SK-N-SH treated with all-trans-retinoic acid at 6 μM for 48 hours (cell line): ENCODE measurements around the gene OPRM1.
A peak's percentile ranks its signal among the peaks of the same experiment; 100 is the strongest.

Experiments
- ATAC-seq: fragments of 200-7000 bp; cut with Tn5 transposase; 3 replicates; pipeline ENCODE4 v1.9.1; 2020; ENCODE audit warnings: mild to moderate bottlenecking, moderate library complexity
- ARNTL ChIP-seq: fragments of 450-650 bp; formaldehyde crosslinking; IDR thresholded peaks from 2 replicates; pipeline ENCODE4 v1.5.0; 2020; ENCODE audit warnings: low read depth, mild to moderate bottlenecking, moderate library complexity, borderline replicate concordance
- BACH2 ChIP-seq: fragments of 250-450 bp; sonication (Bioruptor Pico); IDR thresholded peaks from 2 replicates; pipeline ENCODE4 v1.9.0; 2021; ENCODE audit warnings: mild to moderate bottlenecking, borderline replicate concordance
- CSDC2 ChIP-seq: fragments of 250-450 bp; sonication (Bioruptor Pico); IDR thresholded peaks from 2 replicates; pipeline ENCODE4 v1.5.0; 2020; ENCODE audit warnings: mild to moderate bottlenecking, moderate library complexity
- CSRNP3 ChIP-seq: fragments of 250-450 bp; sonication (Bioruptor Pico); IDR thresholded peaks from 2 replicates; pipeline ENCODE4 v1.5.1; 2021; ENCODE audit warnings: mild to moderate bottlenecking, moderate library complexity
- ESRRG ChIP-seq: fragments of 250-450 bp; sonication (Bioruptor Pico); IDR thresholded peaks from 2 replicates; pipeline ENCODE4 v1.6.1; 2021; ENCODE audit warnings: mild to moderate bottlenecking
- GLIS3 ChIP-seq: fragments of 250-450 bp; sonication (Bioruptor Pico); IDR thresholded peaks from 2 replicates; pipeline ENCODE4 v1.5.0; 2020; ENCODE audit warnings: mild to moderate bottlenecking, moderate library complexity
- ISL1 ChIP-seq: fragments of 250-450 bp; sonication (Bioruptor Pico); IDR thresholded peaks from 2 replicates; pipeline ENCODE4 v2.1.2; 2022; ENCODE audit warnings: mild to moderate bottlenecking, moderate library complexity
- PATZ1 ChIP-seq: fragments of 250-450 bp; sonication (Bioruptor Pico); IDR thresholded peaks from 2 replicates; pipeline ENCODE4 v1.8.0; 2020; ENCODE audit warnings: mild to moderate bottlenecking, moderate library complexity, borderline replicate concordance
- PPARA ChIP-seq: fragments of 250-450 bp; sonication (Bioruptor Pico); IDR thresholded peaks from 2 replicates; pipeline ENCODE4 v1.5.0; 2020; ENCODE audit warnings: mild to moderate bottlenecking, borderline replicate concordance
- SNAI2 ChIP-seq: fragments of 250-450 bp; sonication (Bioruptor Pico); IDR thresholded peaks from 2 replicates; pipeline ENCODE4 v1.5.0; 2020; ENCODE audit warnings: mild to moderate bottlenecking, moderate library complexity
- TOX ChIP-seq: fragments of 250-450 bp; sonication (Bioruptor Pico); IDR thresholded peaks from 2 replicates; pipeline ENCODE4 v1.8.0; 2021; ENCODE audit warnings: mild to moderate bottlenecking, moderate library complexity, borderline replicate concordance
- ZFP3 ChIP-seq: fragments of 250-450 bp; sonication (Bioruptor Pico); IDR thresholded peaks from 2 replicates; pipeline ENCODE4 v1.5.0; 2020; ENCODE audit warnings: mild to moderate bottlenecking, moderate library complexity
- ZFP30 ChIP-seq: fragments of 450-650 bp; formaldehyde crosslinking; IDR thresholded peaks from 2 replicates; pipeline ENCODE4 v1.5.0; 2022; ENCODE audit warnings: mild to moderate bottlenecking, moderate library complexity
- ZNF565 ChIP-seq: fragments of 450-650 bp; formaldehyde crosslinking; conservative IDR thresholded peaks from 2 replicates; pipeline ENCODE4 v1.5.0; 2020; ENCODE audit warnings: low read depth, mild to moderate bottlenecking, moderate library complexity
- ZNF8 ChIP-seq: fragments of 450-650 bp; formaldehyde crosslinking; IDR thresholded peaks from 2 replicates; pipeline ENCODE4 v1.5.0; 2020; ENCODE audit warnings: mild to moderate bottlenecking, moderate library complexity
- TF ChIP-seq, protein P1 (sequence below): fragments of 250-450 bp; sonication (Bioruptor Pico); IDR thresholded peaks from 2 replicates; pipeline ENCODE4 v1.8.0; 2021; ENCODE audit warnings: low read depth, mild to moderate bottlenecking, moderate library complexity, borderline replicate concordance
- TF ChIP-seq, protein P2 (sequence below): fragments of 250-450 bp; sonication (Bioruptor Pico); IDR thresholded peaks from 2 replicates; pipeline ENCODE4 v1.5.0; 2020; ENCODE audit warnings: mild to moderate bottlenecking, moderate library complexity
- TF ChIP-seq, protein P3 (sequence below): fragments of 250-450 bp; sonication (Bioruptor Pico); IDR thresholded peaks from 2 replicates; pipeline ENCODE4 v1.5.1; 2020; ENCODE audit warnings: low read depth, mild to moderate bottlenecking, moderate library complexity

The OPRM1 gene

GRCh38 chr6:154267508-154268106 is 228.6 kb downstream of the OPRM1 start (continued):
- TF ChIP-seq, protein P1, sequence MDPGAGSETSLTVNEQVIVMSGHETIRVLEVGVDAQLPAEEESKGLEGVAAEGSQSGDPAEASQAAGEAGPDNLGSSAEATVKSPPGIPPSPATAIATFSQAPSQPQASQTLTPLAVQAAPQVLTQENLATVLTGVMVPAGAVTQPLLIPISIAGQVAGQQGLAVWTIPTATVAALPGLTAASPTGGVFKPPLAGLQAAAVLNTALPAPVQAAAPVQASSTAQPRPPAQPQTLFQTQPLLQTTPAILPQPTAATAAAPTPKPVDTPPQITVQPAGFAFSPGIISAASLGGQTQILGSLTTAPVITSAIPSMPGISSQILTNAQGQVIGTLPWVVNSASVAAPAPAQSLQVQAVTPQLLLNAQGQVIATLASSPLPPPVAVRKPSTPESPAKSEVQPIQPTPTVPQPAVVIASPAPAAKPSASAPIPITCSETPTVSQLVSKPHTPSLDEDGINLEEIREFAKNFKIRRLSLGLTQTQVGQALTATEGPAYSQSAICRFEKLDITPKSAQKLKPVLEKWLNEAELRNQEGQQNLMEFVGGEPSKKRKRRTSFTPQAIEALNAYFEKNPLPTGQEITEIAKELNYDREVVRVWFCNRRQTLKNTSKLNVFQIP (CRISPR knock-in tag) = no peak

DNA sequence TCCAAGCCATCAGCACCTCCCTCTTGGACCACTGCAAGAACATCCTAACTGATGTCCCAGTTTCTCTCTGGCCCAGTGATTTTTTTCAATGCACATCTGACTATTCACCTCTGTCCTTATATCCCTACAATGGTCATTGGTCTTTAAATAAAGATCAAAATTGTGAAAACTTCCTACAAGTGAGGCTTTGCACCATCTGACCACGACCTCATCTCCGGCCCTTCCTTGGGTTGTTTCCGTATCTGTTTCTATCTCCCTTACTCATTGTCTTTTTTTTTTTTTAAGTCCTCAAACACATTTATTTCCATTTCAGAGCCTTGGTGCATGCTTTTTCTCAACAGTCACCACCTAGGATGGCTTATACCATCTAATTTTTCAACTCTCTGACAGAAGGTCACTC is 229.4 kb downstream of the OPRM1 start:
- ATAC-seq = no peak
- TF ChIP-seq PPARA (no peak), ZFP30 (CRISPR knock-in tag) (no peak)

DNA sequence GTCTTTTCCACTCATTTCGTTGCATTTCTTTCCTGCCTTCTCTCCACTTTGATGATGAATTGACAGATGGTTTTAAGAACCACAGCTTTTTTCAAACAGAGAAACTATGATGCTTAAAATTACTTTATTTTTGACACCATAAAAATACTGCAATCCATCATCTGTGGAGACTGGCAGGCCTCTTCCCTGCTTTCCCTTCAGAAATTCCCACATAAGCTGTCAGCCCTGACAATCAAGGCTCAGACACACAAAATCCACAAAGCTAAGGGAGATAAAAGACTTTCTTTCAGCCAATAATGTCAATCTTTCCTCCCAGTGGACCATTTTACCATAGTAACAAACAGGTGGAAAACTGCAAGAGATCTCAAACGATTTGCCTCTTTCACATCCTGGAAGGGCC is 235.1 kb downstream of the OPRM1 start:
- no peak for ATAC-seq
- TF ChIP-seq ESRRG (CRISPR knock-in tag) = no peak
- no peak for TF ChIP-seq TOX (CRISPR knock-in tag)
- no peak for TF ChIP-seq SNAI2 (CRISPR knock-in tag)
- TF ChIP-seq ZFP30 (CRISPR knock-in tag) = no peak
- no peak for TF ChIP-seq PPARA
- no peak for TF ChIP-seq ARNTL (CRISPR knock-in tag)
- no peak for TF ChIP-seq GLIS3 (CRISPR knock-in tag)
- no peak for TF ChIP-seq ZNF8
- TF ChIP-seq ZFP3 (CRISPR knock-in tag) = no peak
- no peak for TF ChIP-seq BACH2 (CRISPR knock-in tag)

- ATAC-seq = peak; percentile 73; the same call in 2 of the 3 replicates
- TF ChIP-seq PATZ1 (no peak), PPARA (no peak), ZNF565 (CRISPR knock-in tag) (no peak), GLIS3 (CRISPR knock-in tag) (no peak), ISL1 (no peak), CSDC2 (CRISPR knock-in tag) (no peak), CSRNP3 (CRISPR knock-in tag) (no peak)
- TF ChIP-seq, protein P2, sequence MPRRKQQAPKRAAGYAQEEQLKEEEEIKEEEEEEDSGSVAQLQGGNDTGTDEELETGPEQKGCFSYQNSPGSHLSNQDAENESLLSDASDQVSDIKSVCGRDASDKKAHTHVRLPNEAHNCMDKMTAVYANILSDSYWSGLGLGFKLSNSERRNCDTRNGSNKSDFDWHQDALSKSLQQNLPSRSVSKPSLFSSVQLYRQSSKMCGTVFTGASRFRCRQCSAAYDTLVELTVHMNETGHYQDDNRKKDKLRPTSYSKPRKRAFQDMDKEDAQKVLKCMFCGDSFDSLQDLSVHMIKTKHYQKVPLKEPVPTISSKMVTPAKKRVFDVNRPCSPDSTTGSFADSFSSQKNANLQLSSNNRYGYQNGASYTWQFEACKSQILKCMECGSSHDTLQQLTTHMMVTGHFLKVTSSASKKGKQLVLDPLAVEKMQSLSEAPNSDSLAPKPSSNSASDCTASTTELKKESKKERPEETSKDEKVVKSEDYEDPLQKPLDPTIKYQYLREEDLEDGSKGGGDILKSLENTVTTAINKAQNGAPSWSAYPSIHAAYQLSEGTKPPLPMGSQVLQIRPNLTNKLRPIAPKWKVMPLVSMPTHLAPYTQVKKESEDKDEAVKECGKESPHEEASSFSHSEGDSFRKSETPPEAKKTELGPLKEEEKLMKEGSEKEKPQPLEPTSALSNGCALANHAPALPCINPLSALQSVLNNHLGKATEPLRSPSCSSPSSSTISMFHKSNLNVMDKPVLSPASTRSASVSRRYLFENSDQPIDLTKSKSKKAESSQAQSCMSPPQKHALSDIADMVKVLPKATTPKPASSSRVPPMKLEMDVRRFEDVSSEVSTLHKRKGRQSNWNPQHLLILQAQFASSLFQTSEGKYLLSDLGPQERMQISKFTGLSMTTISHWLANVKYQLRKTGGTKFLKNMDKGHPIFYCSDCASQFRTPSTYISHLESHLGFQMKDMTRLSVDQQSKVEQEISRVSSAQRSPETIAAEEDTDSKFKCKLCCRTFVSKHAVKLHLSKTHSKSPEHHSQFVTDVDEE (CRISPR knock-in tag) = no peak
- TF ChIP-seq, protein P1 (CRISPR knock-in tag) = no peak
- TF ChIP-seq, protein P3, sequence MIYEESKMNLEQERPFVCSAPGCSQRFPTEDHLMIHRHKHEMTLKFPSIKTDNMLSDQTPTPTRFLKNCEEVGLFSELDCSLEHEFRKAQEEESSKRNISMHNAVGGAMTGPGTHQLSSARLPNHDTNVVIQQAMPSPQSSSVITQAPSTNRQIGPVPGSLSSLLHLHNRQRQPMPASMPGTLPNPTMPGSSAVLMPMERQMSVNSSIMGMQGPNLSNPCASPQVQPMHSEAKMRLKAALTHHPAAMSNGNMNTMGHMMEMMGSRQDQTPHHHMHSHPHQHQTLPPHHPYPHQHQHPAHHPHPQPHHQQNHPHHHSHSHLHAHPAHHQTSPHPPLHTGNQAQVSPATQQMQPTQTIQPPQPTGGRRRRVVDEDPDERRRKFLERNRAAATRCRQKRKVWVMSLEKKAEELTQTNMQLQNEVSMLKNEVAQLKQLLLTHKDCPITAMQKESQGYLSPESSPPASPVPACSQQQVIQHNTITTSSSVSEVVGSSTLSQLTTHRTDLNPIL = no peak
Observed at GRCh38 chr6:154276810-154277628, 238.0 kb downstream of the OPRM1 start.
